ENCODE measurements around the gene ITSN2.

ITSN2 gene

DNA sequence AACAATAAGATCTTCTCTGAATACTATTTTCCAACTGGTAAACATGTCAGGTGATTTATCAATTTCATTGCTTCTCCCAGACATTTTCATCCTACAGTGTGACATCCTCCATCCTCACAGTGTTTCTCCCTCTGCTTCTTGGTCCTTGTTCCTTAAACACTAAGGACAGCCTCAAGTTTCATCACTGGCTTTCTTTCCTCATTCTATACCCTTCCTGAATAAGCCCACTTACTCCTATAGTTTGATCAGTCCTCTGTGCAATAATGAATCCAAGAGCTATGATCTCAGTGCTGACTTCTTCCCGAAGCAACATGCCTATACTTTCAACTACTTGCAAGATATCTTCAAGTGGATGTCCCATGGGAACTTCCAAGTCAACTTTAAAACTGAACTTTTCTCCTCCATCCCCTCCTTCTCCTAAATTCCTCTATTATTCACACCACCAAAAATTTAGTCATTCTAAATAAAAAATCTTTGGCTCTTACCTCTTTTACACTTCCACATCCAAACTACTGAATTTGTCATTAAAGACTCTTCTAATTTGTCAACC, 97.8 kb downstream of the ITSN2 start:
- DNase-seq: no peak

DNA sequence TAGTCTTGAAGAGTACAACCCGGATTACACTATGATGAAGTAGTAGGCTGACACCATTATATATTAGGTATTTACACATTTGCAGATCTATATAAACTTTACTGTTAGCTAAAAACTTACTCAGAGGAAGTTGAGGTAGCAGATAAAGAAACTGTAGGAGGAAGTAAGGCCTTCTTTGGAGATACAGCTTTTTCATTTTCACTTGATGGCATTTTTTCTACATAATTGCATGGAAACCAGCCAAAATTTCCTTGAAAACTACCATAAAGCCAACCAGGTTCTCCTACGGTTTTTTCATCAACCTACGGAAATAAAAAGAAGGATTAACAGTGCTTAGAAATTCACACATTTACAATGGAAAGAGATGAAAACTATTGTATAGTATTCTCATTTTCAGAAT, 98.9 kb downstream of the ITSN2 start:
- no peak for DNase-seq

DNA sequence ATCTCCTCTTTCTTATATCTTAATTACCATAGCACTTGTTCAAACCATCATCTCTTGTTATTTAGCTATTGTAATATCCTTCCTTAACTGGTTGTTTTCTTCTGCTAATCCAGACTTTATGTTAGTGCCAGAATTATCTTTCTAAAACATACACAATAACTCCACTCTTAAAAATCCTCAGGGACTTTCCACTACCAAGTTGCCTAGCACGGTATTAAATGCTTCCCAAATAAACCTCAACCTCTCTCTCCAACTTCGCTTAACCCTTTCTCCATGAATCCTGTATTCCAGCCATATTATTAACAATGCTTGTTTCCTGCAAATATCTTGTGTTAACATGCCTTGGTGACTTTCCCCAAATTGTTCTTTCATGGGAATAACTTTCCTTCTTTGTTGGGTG, 101.0 kb downstream of the ITSN2 start:
- no peak for DNase-seq

DNA sequence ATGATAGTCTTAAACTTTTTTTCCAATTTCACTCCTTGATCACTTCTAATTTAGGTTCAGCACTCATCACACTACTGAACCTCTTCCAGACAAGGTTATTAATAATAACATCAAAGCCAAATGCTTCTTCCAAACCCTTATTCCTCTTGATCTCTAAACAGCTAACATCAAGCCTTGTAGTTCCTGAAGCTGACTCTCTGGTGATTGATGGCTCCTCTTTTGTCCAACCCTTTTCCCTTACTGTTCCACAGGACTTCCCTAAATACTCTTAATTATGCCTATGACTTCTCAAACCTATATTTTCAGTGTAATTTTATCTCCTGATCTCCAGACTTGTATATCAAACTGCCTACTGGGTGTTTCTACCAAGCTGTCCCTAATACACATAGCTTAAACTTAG, 101.6 kb downstream of the ITSN2 start:
- DNase-seq: no peak

DNA sequence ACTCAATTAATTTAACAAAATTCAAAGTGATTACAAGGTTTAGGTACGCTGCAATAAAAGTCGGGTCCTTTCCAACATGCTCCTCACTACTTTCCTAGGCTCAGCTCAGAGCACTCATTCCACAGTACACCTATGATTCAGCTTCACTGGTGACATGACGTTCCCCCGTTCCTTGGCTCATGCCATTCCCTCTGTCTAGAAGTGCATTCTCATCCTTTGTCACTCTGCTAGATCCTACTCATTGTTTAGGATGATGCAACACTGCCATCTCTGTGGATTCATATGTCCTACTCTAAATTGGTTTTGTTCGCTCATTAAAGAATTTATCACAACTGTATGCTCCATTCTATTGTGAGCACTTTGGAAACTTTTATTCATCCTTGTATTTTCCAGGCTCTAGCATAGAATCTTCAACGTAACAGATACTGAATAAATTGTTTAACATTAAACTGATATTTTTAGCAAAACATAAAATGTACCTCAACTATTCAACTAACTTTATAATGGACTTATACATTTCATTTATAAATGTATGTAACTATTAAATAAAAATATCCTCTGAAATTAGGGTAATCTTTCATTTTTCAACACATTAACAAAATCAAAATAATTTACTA, 106.9 kb downstream of the ITSN2 start:
- DNase-seq: no peak

DNA sequence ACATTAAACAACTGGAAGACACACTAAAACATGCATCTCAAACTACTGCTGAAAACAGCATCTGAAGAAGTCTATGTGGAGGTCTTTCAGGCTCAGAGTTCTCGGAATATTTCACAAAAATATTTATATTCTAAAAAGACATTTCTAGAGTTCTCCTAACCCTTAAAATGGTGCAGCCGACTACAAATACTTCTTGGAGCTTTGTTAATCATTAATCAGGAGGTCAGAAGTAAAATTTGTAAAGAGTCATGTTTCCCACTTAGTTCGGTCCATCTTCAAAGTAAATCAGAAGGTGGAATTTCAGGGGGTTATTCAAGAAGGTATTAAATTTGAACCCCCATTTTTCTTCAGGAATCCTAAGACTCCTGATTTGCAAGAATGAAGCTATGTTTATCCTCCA, 112.7 kb downstream of the ITSN2 start:
- DNase-seq: no peak

DNA sequence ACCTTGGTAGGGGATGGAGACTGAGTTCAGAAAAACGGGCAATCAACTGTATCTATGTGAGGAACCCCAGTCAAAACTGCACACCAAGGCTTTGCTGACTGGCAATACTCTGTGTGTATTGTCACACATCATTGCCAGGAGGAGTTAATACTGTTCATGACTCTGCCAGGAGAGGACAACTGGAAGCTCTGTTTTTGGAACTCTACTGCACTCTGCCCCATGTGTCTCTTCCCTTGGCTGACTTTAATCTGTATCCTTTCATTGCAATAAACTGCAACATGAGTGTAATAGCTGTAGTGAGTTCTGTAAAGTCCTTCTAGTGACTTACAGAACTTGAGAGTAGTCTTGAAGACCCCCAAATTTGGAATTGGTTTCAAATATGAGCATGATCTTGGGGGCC, 113.2 kb downstream of the ITSN2 start:
- DNase-seq: no peak

DNA sequence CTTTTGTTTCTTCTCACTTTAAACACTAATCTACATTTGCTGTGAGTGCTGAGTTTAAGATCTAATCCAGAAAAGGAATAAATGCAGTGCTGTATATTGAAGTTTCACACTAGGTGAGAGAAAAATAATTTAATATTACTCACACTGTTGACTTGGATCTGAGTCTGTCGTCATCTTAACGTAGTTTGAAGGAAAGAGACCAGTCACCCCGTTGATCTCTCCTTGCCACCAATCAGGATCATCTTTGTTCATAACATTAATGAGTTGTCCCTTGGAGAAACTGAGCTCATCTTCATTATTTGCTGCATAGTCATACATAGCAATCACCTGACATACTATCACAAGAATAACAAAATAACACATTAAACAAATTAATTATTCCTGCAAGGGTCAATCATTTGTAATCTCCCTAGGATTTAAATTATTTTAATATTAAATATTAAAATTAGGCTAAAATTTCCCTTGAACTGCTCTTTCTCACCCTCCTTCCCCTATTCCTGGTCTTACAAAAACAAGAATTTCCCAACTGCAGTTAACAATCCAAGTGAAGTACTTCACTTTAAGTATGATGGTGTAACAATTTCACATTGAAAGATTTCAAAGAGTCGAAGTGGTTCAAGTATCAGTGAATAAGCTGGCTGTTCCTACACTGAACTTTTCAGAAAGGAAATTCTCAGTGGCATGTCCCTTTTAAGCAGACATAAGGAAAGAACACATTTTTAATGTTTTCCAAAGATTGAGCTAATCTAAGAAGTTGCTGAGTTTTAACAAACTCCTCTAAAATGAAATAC, 114.2 kb downstream of the ITSN2 start:
- DNase-seq: peak; percentile 15

DNA sequence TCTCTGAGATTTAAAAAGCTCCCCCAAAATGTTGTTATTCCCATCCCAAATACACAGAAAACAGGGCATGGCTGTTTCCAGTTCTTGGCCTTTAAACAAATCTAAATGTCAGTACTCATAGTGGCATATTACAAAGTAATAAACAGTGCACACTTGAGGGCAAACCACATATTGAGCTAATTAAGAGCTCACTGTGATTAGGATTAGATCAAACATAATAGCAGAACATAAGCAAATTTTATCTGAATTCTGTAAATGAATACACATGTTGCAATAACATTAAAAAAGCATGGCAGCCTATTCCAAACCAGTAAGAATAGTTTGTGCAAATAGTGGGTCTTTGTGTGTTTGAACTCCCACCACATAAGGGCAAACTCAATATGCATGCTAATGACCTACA, 118.8 kb downstream of the ITSN2 start:
- no peak for DNase-seq

DNA sequence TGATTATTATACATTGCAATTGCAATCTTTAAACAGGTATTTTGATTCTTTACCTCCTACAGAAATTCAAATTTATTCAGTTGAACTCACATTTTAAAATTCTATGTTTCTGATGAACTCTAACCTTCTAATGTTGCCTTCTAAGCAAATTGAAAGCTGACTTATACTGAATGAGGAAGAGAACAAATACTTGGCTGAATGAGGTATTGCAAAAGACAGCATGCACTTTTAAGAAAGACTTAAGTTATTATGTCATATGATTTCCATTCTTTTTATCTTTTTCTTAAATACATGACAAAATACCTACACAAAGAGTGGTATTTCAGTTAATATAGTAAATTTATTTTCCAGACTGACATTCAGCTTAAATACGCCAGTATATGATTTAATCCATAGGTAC, 120.8 kb downstream of the ITSN2 start:
- no peak for DNase-seq

DNA sequence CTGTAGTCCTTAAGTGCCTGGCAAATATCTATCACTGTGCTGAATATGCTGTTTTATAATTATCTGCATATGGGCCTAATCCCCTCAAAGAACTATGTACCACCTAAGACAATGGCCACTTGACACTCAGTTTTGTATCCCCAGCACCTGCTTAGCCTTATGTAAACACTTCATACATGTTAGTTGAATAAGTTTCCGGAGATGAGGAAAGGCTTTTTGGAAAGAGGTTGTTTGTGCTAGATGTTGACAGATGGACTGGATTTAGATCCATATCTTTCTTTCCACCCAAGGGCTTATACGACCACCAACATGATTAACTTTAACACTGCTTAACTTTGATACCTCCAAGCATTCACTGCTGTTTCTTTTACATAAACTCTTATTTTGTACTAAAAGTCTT, 122.2 kb downstream of the ITSN2 start:
- DNase-seq: no peak

DNA sequence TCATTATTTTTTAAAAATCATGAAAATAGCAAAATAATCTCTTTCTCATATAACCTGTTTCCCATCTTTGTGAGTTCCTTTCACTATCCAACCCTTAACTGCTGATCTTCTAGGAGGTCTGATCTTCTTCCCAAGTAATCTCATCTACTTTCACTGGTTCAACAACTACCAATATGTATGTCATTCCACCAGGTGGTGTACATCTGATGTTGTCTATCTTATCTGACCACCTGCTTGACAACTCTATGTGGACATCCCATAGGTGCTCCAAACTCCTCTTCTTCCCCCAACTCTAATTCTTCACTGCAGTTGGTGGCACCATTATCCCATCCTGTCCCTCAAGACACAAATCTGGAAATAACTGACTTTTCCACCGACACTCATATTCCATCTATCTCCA, 123.0 kb downstream of the ITSN2 start:
- DNase-seq: no peak

DNA sequence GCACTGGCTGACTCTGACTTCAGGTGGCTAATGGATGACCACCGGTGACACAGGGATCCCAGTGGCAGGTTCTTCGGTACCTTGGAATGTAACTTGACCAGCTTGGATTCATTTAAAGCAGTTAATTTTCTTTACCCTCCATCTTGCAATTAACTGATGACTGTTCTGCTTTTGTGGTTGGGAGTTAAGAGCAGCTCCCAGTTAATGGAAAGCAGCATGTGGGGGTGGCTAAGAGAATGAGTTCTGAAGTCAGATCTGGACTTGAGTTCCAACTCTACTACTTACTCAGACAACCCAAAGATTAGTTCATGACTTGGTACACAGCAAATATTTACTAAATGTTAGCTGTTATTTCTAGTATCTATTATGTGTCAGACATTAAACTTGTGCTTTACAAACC, 127.0 kb downstream of the ITSN2 start:
- no peak for DNase-seq

DNA sequence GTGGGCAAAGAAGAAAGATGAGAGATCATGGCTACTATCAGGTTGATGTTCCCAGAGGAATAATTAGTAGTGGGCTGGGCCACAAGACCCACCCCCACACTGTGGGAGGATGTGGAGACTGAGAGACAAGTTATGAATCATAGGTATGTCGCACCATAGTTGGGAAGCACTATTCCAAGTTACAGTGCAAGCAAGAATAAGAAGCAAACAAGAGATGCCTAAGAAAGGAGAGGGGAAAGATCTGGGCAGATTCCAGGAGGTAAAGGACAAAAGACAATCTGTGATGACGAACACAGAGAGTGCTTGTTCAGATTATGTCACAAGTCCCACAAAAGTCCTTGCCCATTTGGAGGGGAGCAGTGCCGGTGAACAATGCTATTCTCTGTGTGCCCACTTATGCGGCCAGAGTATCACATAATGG, 128.9 kb downstream of the ITSN2 start:
- DNase-seq: no peak

DNA sequence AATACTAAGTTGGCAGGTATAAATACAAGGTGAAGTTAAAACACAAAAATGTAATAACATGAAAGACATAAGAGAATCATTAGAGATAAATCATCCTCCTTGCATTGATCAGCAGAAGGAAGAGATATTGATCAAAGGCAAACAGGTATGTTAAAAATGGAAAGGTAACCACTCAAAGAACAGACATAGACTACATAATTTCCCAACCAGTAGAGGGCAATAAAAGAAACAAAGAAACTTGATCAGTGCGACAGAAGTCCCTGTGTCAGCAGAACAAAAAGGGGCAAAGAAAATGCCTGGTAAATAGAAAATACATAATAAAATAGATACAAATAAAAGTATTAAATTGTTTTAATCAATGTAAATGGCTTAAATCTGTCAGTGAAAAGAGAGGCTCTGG, 131.9 kb downstream of the ITSN2 start:
- DNase-seq: no peak

DNA sequence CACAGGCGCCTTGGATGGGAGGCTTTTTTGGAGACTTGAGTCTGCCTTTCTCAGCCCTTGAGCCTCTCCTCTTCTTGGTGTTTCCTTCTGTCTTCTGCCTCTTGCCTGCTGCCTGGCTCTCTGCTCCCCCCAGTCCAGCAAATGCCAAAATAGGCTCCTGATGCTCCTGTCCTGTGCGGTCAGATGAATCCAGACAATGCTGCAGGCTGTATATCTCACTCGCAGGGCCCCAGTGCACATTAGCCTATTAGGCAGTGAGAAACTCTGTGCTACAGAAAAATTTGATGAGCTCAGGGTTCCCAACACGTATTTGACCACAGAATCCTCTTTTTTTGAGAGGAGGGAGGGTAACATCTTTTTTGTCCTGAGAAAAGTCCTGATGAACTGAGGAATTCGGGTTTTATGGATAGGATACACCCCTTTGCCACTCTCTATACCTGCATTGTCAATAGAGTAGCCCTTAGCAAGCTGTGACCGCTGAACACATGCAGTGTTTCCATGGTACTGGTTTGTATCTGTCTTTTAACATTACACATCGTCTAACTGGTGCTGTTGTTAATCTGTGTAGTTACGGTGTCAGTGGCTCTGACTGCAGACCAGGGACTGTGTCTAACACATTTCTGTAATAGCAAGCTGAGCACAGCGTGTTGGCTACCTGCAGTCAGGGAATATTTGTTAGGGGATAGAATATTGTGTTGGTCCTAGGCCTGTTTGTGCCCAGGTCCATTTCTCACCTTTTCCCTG, 134.7 kb downstream of the ITSN2 start:
- no peak for DNase-seq

DNA sequence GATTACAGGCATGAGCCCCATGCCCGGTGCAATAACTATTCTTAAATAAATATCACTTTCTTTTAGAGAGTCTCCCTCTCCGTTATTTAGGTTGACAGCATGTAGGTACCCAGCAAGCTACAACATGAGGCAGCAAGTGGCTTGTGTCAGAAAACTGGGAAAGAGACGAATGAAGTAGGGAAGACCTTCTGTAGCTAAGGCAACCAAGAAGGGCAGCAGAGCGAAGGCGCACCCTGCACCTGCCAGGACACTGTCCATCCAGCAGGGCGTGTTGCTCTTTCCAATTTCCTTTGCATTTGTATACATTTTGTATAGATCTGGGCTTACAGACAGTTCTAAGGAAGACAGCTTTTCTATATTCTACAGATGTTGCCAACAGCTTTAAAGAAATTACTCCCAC, 137.4 kb downstream of the ITSN2 start:
- no peak for DNase-seq

DNA sequence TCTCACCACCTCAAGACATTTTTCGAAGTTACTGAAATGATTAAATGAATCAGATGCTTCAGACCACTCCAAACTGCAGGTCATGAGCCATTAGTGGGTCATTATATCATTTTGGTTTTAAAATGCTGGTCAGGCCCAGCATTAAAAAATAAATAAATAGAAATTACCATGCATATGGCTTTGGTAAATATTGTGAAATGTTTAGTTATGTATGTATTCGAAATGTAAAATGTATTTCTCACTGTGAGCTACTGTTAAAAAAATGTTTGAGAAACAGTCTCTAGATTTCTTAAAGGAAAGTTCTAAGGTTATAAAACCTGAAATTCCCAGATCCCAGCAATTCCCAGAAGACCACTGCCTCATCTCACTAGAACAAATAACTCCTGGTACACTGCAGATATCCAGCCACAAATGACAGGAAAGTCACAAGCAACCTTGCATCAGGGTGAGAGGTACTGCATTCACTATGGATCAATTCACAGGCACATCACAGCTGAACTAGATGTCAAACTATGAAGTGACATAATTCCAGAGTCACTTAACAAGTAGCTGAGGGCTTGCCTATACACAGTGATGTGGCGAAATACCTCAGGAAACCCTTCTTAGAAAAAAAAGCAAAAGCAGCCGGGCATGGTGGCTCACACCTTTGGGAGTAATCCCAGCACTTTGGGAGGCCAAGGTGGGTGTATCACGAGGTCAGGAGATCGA, 138.8 kb downstream of the ITSN2 start:
- no peak for DNase-seq

DNA sequence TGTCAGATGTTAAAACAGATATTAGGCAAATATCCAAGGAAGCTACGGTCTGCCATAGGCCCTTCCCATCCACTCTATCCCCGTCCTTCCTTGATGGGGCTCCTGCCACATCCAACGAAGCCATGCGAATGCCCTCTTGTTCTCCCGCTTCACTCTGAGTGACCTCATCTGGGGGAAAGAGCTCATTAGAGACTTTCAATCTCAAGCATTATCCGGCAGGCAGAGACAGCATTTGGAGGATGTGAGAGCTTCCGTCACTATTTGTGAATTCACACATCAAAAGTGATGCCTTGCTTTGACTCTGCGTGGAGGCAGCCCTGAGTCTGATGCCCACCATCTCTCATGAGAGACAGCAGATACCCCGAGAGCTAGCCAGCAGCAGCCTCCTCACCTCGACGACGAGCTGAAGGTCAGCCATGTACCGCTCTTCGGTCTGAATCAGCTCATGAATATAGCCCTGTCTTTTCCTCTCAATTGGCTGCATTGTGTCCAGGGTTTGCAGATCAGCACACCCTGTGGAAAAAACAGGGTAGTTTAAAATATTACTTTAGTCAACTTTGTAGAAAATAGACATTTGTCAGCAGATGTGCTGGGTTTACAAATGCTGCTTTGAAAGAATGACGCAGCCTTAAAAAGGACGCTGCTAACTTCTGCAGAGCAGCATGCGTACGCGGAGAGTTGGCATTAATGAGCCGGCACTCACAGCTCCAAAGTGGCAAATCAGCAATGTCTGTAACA, 139.6 kb downstream of the ITSN2 start:
- no peak for DNase-seq

DNA sequence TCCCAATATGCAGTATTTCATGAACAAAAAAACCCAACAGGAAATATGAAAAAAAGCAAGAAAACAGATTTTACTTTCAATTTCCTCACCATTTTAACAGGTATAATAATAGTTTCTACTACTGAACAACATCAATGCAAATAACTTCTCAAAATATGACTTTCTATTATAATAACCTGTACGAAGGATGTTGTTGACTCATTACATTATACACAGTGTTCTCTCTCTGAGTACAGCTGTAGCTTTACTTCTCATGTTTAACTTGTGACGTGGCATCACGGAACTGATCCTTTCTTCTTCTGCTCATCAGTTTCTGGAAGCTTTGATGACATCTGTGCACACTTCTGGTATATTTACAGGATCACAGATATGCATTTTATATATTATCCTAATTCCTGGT, 145.5 kb downstream of the ITSN2 start:
- no peak for DNase-seq

DNA sequence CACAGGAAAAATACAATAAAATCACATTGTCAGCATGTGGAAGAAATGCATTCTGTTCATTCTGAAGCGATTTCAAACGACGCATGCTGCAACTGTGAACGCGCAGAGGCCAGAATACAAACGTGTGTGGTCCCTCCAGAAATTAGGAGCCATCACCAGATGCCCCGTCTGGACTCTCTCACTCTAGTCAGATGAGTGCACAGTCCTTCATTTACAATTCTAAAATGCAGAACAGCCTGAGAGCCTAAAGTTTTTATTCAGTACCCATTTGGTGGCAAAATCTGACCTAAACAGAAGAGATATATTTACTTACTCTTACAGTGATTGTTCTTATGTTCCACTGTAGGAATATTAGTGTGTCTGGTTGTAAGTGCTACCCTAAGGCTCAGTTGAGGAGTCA, 148.9 kb downstream of the ITSN2 start:
- DNase-seq: no peak

DNA sequence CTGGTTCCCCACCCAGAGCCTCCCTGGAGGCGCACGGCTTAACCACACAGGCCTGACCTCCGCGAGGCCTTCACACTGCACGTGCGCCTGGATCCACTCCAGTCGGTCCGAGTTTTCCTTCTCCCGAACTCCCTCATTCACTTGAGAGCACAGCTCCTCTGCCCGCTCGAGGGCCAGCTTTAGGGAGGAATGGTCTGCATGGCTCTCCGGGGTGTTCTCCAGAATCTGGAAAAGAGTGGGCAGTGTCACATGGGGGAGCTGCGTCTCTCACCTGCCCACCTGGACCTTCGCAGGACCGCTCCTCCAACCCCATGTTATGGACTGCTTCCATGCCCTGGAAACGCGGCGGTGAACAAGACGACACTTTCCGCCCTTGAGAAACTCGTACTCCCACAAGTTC, 149.6 kb downstream of the ITSN2 start:
- DNase-seq: no peak

DNA sequence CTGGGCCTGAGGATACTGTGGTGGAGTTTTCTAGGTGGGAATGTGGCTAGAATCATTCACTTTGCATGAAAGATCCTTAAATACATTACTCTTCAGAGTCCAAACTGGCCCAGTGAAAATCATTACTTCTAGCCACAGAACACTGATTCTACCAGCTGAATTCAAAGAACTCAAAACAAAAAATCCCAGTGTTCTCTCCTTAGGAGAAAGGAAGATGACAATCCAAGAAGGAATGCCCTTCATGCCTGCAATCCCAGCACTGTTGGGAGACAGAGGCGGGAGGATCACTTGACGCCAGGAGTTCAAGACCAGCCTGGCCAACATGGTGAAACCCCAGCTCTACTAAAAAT, 150.3 kb downstream of the ITSN2 start:
- DNase-seq: no peak

Measured in HCEC 1CT (cell line).